GM21737 (cell line): ENCODE results near the gene IQUB.
"Not testable (repeated sequence)": the region's sequence is repeated elsewhere in the genome, so short reads cannot be mapped to it uniquely, and the experiment has no call there.

ENCODE experiments used
- ATAC-seq: cut with Tn5 transposase; IDR thresholded peaks from one replicate; pipeline ENCODE4 v1.9.1; 2021; ENCODE audit warnings: mild to moderate bottlenecking, moderate library complexity; ENCODE audit not compliant: unreplicated experiment

Gene IQUB

GRCh38 chr7:123548406-123548805 lies 14.0 kb upstream of the IQUB start:
- no peak for ATAC-seq

- ATAC-seq, result no peak
These were observed 5.5 kb upstream of the IQUB start for GRCh38 chr7:123539871-123540270.

- ATAC-seq, result no peak
These were observed 4.5 kb upstream of the IQUB start for GRCh38 chr7:123538897-123539296.

- no peak for ATAC-seq
These were observed 3.9 kb upstream of the IQUB start for GRCh38 chr7:123538189-123538714.

GRCh38 chr7:123537026-123537642 lies 2.7 kb upstream of the IQUB start:
- ATAC-seq, result no peak

- ATAC-seq, result no peak
These were observed 1.1 kb upstream of the IQUB start for GRCh38 chr7:123535517-123535916.

- no peak for ATAC-seq
These were observed 439 bp downstream of the IQUB start for GRCh38 chr7:123533929-123534382.

- ATAC-seq, result no peak
These were observed 860 bp downstream of the IQUB start for GRCh38 chr7:123533553-123533917.

GRCh38 chr7:123532788-123533552 lies 1.4 kb downstream of the IQUB start:
- ATAC-seq, result peak; percentile 36

- not testable (repeated sequence) for ATAC-seq
These were observed 2.1 kb downstream of the IQUB start for GRCh38 chr7:123532343-123532742.

- ATAC-seq, result not testable (repeated sequence)
These were observed 4.3 kb downstream of the IQUB start for GRCh38 chr7:123530035-123530591.

- no peak for ATAC-seq
These were observed 6.1 kb downstream of the IQUB start for GRCh38 chr7:123528265-123528664.

- ATAC-seq, result not testable (repeated sequence)
These were observed 6.6 kb downstream of the IQUB start for GRCh38 chr7:123527712-123528225.

- not testable (repeated sequence) for ATAC-seq
These were observed 7.9 kb downstream of the IQUB start for GRCh38 chr7:123526533-123526932.

GRCh38 chr7:123522066-123522465 lies 12.3 kb downstream of the IQUB start:
- ATAC-seq, result no peak

- no peak for ATAC-seq
These were observed 29.2 kb downstream of the IQUB start for GRCh38 chr7:123505221-123505620.

- ATAC-seq, result no peak
These were observed 32.2 kb downstream of the IQUB start for GRCh38 chr7:123502201-123502600.

- no peak for ATAC-seq
These were observed 33.4 kb downstream of the IQUB start for GRCh38 chr7:123500878-123501489.

GRCh38 chr7:123499211-123499970 lies 35.0 kb downstream of the IQUB start:
- ATAC-seq, result no peak

GRCh38 chr7:123498601-123499000 lies 35.8 kb downstream of the IQUB start:
- ATAC-seq, result no peak

- ATAC-seq, result no peak
These were observed 36.4 kb downstream of the IQUB start for GRCh38 chr7:123498031-123498430.
